Adipocyte (in vitro differentiated cells): ENCODE results near the gene HMGB2.

Experiments
- DNase-seq: peaks from one replicate; pipeline ENCODE4 v3.0.0-alpha.2; 2015; ENCODE audit warnings: low read depth
- H3K27me3 ChIP-seq: replicated peaks from 2 replicates; pipeline ENCODE4 v1.7.0; 2013; ENCODE audit warnings: mild to moderate bottlenecking, low read length, moderate library complexity; ENCODE audit not compliant: control insufficient read depth, insufficient read depth
- H3K36me3 ChIP-seq: 2 replicates; pipeline ENCODE4 v1.7.0; 2013; ENCODE audit warnings: low read length, mild to moderate bottlenecking, moderate library complexity; ENCODE audit not compliant: control insufficient read depth, insufficient read depth, severe bottlenecking
- H3K4me1 ChIP-seq: 2 replicates; pipeline ENCODE4 v1.7.0; 2013; ENCODE audit warnings: mild to moderate bottlenecking, low read length, moderate library complexity; ENCODE audit not compliant: control insufficient read depth, insufficient read depth
- H3K4me3 ChIP-seq: 2 replicates; pipeline ENCODE4 v1.7.0; 2013; ENCODE audit warnings: mild to moderate bottlenecking, low read length, moderate library complexity
- H3K9ac ChIP-seq: 2 replicates; pipeline ENCODE4 v1.7.0; 2013; ENCODE audit warnings: mild to moderate bottlenecking, low read length, moderate library complexity
- H3K9me3 ChIP-seq: 2 replicates; pipeline ENCODE4 v1.7.0; 2013; ENCODE audit warnings: mild to moderate bottlenecking, low read length, moderate library complexity; ENCODE audit not compliant: control insufficient read depth

The HMGB2 gene

DNA sequence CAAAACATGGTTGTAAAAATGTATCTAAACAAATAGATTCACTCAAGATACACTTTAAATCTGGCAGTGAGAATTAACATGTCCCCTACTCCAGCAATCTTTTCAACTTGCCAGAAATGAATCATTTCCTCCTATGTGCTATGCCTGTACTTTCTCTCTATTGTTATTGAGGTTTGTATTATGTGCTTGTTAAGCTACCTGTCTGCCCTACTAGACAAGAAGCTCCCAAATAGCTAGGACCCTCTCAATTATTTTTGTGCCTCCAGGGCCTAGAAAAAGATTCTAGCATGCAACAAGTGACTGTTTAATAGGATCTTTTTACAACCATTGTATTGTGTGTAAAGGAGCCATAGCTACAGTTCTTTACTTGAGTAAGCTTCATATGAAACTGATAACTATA lies 33.1 kb upstream of the HMGB2 start:
- Histone ChIP-seq H3K36me3 (no peaks in the 10 kb centered on the region), H3K27me3 (no peaks in the 10 kb centered on the region), H3K9me3 (no peaks in the 10 kb centered on the region), H3K9ac (no peak overlapping the region), H3K4me3 (no peak overlapping the region), H3K4me1 (no peaks in the 10 kb centered on the region)
- peak; percentile 14 for DNase-seq

- no peak overlapping the region for H3K4me3 ChIP-seq
- no peak overlapping the region for H3K9ac ChIP-seq
- DNase-seq: no peak
These were observed 31.3 kb upstream of the HMGB2 start for GRCh38 chr4:173365359-173365996.

GRCh38 chr4:173362666-173363065 lies 28.5 kb upstream of the HMGB2 start:
- Histone ChIP-seq H3K27me3 (peaks cover 3% of the 10 kb centered on the region), H3K4me1 (no peaks in the 10 kb centered on the region), H3K4me3 (no peak overlapping the region), H3K9me3 (no peaks in the 10 kb centered on the region), H3K9ac (no peak overlapping the region), H3K36me3 (no peaks in the 10 kb centered on the region)
- no peak for DNase-seq

More at GRCh38 chr4:173365359-173365996, 31.3 kb upstream of the HMGB2 start:
- Histone ChIP-seq H3K36me3 (no peaks in the 10 kb centered on the region), H3K27me3 (no peaks in the 10 kb centered on the region), H3K9me3 (no peaks in the 10 kb centered on the region), H3K4me1 (no peaks in the 10 kb centered on the region)

- H3K4me1 ChIP-seq: no peaks in the 10 kb centered on the region
- peak overlapping the region; percentile 11 for H3K9ac ChIP-seq
- peaks cover 3% of the 10 kb centered on the region for H3K27me3 ChIP-seq
- H3K4me3 ChIP-seq: no peak overlapping the region
- no peaks in the 10 kb centered on the region for H3K36me3 ChIP-seq
- peak; percentile 39 for DNase-seq
- no peaks in the 10 kb centered on the region for H3K9me3 ChIP-seq
These were observed 26.5 kb upstream of the HMGB2 start for GRCh38 chr4:173360587-173361221.

DNA sequence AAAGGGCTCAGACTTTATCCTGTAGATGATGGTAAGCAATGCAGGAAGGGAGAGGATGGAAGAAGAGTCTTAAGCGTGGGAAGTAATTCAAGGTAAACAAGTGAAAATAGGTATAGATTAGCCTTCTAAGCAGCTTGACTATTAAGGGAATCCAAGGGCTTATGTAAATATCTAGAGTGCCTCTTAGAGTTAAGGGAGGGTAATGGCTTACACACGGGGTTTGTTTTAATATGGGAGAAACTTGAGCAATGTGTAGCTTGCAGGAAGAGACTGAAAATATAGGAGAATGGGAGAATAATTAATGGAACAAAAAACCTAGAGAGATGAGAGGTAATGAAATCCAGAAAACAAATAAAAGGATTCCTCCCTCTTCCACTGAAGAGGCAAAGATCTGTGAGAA lies 23.8 kb upstream of the HMGB2 start:
- DNase-seq: no peak
- Histone ChIP-seq H3K4me3 (no peak overlapping the region), H3K27me3 (peaks cover 3% of the 10 kb centered on the region), H3K4me1 (no peaks in the 10 kb centered on the region), H3K36me3 (no peaks in the 10 kb centered on the region), H3K9me3 (no peaks in the 10 kb centered on the region), H3K9ac (no peak overlapping the region)

- H3K9me3 ChIP-seq: peaks cover 5% of the 10 kb centered on the region
- H3K4me3 ChIP-seq: no peak overlapping the region
- DNase-seq: no peak
- no peaks in the 10 kb centered on the region for H3K27me3 ChIP-seq
- no peaks in the 10 kb centered on the region for H3K36me3 ChIP-seq
- H3K9ac ChIP-seq: no peak overlapping the region
- H3K4me1 ChIP-seq: peaks cover 7% of the 10 kb centered on the region
These were observed 13.3 kb upstream of the HMGB2 start for GRCh38 chr4:173347467-173347866.

- peaks cover 5% of the 10 kb centered on the region for H3K9me3 ChIP-seq
- H3K27me3 ChIP-seq: no peaks in the 10 kb centered on the region
- no peaks in the 10 kb centered on the region for H3K36me3 ChIP-seq
- DNase-seq: peak; percentile 28
- peaks cover 7% of the 10 kb centered on the region for H3K4me1 ChIP-seq
- no peak overlapping the region for H3K9ac ChIP-seq
- H3K4me3 ChIP-seq: no peak overlapping the region
These were observed 11.9 kb upstream of the HMGB2 start for GRCh38 chr4:173346074-173346473.

DNA sequence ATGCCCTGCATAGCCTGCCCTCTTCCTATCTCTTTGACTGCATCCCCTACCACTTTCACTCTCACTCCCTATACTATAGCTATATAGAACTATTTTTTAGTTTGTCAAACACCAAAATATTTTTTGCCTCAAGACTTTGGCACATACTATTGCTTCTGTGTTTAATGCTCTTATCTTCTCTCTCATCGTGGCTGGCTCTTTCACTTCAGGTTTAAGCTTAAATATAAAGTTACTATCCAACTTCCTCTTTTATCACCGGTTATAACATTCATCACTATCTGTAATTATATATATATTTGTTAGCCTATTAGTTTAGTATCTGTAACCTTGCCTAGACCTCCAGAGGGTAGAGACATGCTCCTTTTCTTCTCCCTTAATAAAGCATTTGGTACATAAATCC lies 11.5 kb upstream of the HMGB2 start:
- Histone ChIP-seq H3K4me3 (no peak overlapping the region), H3K4me1 (peaks cover 7% of the 10 kb centered on the region), H3K27me3 (no peaks in the 10 kb centered on the region), H3K36me3 (no peaks in the 10 kb centered on the region), H3K9me3 (peaks cover 5% of the 10 kb centered on the region), H3K9ac (no peak overlapping the region)
- DNase-seq: peak; percentile 3

GRCh38 chr4:173343832-173344397 lies 9.8 kb upstream of the HMGB2 start:
- Histone ChIP-seq H3K4me1 (peaks cover 7% of the 10 kb centered on the region), H3K36me3 (no peaks in the 10 kb centered on the region), H3K4me3 (no peak overlapping the region), H3K9me3 (peaks cover 5% of the 10 kb centered on the region), H3K9ac (no peak overlapping the region), H3K27me3 (no peaks in the 10 kb centered on the region)
- DNase-seq: no peak

DNA sequence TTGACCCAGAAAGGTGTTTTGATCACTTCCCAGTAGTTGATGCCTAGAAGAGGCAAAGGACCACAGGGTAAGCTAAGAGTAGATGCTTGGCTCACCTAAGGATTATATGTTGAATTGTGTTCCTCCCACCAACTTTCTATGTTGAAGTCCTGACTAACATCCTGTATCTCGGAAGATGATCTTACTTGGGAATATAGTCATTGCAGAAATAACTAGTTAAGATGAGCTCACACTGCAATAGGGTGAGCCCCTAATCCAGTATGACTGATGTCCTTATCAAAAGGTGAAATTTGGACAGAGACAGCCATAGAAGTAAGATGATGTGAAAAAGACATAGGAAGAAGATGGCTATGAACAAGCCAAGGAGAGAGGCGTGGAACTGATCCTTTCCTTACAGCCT lies 3.3 kb upstream of the HMGB2 start:
- no peaks in the 10 kb centered on the region for H3K27me3 ChIP-seq
- H3K4me1 ChIP-seq: peaks cover 7% of the 10 kb centered on the region
- no peak overlapping the region for H3K4me3 ChIP-seq
- H3K36me3 ChIP-seq: no peaks in the 10 kb centered on the region
- no peaks in the 10 kb centered on the region for H3K9me3 ChIP-seq
- DNase-seq: no peak
- H3K9ac ChIP-seq: no peak overlapping the region

- Histone ChIP-seq H3K4me1 (peaks cover 16% of the 10 kb centered on the region), H3K36me3 (peaks cover 7% of the 10 kb centered on the region), H3K4me3 (peak overlapping the region; percentile 98), H3K9me3 (no peaks in the 10 kb centered on the region), H3K27me3 (no peaks in the 10 kb centered on the region), H3K9ac (peak overlapping the region; percentile 88)
- DNase-seq: peak; percentile 84
These were observed 964 bp upstream of the HMGB2 start for GRCh38 chr4:173334891-173335752.
